ENCODE results near the gene FBXL13. TPM values are rescaled to one million over a fixed set of nuclear protein-coding genes. Genes with fewer than 3 reads are reported as not detected.

FBXL13 gene
- total and polyA plus RNA-seq, 2 experiments from 2014 or later: 0.24 to 0.43 TPM

DNA sequence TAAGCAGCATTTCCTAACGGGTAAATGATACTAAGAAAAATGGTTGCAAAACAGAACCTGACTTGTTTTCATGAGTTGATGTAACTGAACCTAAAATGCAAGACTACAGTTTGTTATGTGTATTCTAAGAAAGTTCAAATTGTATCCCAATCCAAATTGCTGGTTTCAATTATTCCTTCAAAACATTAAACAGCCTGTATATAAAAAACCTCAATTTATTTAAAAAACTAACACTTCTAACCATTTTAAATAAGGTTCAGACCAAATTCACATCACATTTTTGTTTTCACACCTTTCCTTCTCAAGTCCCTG is 80.9 kb downstream of the FBXL13 start:
- peak overlapping the region; percentile 29 for H3K27ac ChIP-seq
- H3K27me3 ChIP-seq (replicated peaks; ENCODE audit: insufficient read depth): no peaks in the 10 kb centered on the region
- H3K79me2 ChIP-seq (ENCODE audit: insufficient read depth): no peaks in the 10 kb centered on the region
- peaks cover 32% of the 10 kb centered on the region for H3F3A ChIP-seq (ENCODE audit: insufficient read depth)
- no peaks in the 10 kb centered on the region for H3K36me3 ChIP-seq (ENCODE audit: low read depth)
- no peaks in the 10 kb centered on the region for H3K9me2 ChIP-seq (ENCODE audit: insufficient read depth)
- in situ Hi-C loops (cut with MboI): no loop called here
- peak overlapping the region; percentile 26 for H3K4me2 ChIP-seq (ENCODE audit: unreplicated experiment)
- H2AFZ ChIP-seq: no peak overlapping the region
- TF ChIP-seq EZH2phosphoT487 (IDR thresholded peaks at IDR 0.05; ENCODE audit: insufficient read depth, low read depth) (no peak), EZH2 (IDR thresholded peaks at IDR 0.05; ENCODE audit: insufficient read depth, poor library complexity, severe bottlenecking) (no peak)
- H3K4me1 ChIP-seq (ENCODE audit: insufficient read depth): peaks cover 40% of the 10 kb centered on the region
- H3K9me3 ChIP-seq (ENCODE audit: low read depth): no peaks in the 10 kb centered on the region
- no peak overlapping the region for H3K9ac ChIP-seq
- no peak overlapping the region for H3K4me3 ChIP-seq
- WGBS, 2 experiments (ENCODE audit: low coverage in 1 of 2, low lambda C conversion rate in 2 of 2, missing lambda C conversion rate in 2 of 2): 10 to 11% methylated on average over 1 of the region's 1 CpG
- no peaks in the 10 kb centered on the region for H4K20me1 ChIP-seq (ENCODE audit: insufficient read depth)
- no peak for DNase-seq

DNA sequence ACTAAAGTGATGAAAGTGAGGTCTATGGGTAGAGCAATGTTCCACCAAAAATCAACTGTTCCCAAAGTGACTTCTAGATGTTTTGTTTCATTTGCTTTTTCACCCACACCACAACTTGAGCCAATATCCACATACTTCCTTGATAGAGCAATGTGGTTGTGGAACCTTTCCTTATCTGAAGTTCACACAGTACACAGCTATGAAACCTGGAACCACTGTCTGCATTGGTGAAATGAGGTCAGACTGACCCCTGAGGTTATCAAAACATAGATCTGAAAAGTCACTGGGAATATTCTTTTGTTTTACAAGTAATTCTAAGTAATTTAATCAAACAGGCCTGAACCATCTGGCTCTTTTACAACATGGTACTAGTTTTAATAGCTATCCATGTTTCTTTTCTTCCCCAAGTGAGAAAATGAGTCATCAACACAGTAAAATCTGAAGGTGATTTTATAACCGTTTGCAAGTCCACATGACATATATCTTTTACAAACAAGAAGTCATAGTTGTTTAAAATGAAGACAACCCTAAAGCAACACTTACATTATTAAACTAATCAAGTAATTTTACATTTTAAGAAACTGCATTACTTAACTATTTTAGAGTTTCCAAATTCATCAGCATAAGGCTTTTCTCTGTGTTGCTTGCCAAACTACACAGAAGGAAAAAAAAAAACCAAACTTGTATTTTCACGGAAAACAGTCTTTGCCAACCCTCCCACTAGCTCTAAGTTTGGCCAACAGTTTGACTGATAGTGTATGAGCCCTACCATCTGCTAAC is 81.5 kb downstream of the FBXL13 start:
- no peak overlapping the region for H2AFZ ChIP-seq
- no peak overlapping the region for H3K9ac ChIP-seq
- no peak for TF ChIP-seq EZH2 (IDR thresholded peaks at IDR 0.05; ENCODE audit: insufficient read depth, poor library complexity, severe bottlenecking)
- no peaks in the 10 kb centered on the region for H3K27me3 ChIP-seq (replicated peaks; ENCODE audit: insufficient read depth)
- peaks cover 32% of the 10 kb centered on the region for H3F3A ChIP-seq (ENCODE audit: insufficient read depth)
- 3 to 5% methylated on average over 2 of the region's 2 CpGs for WGBS, 2 experiments (ENCODE audit: low coverage in 1 of 2, low lambda C conversion rate in 2 of 2, missing lambda C conversion rate in 2 of 2)
- peaks cover 40% of the 10 kb centered on the region for H3K4me1 ChIP-seq (ENCODE audit: insufficient read depth)
- no peaks in the 10 kb centered on the region for H3K36me3 ChIP-seq (ENCODE audit: low read depth)
- H3K9me3 ChIP-seq (ENCODE audit: low read depth): no peaks in the 10 kb centered on the region
- no peaks in the 10 kb centered on the region for H4K20me1 ChIP-seq (ENCODE audit: insufficient read depth)
- H3K9me2 ChIP-seq (ENCODE audit: insufficient read depth): no peaks in the 10 kb centered on the region
- peak overlapping the region; percentile 29 for H3K27ac ChIP-seq
- H3K4me3 ChIP-seq: no peak overlapping the region
- DNase-seq: peak; percentile 62
- H3K4me2 ChIP-seq (ENCODE audit: unreplicated experiment): peak overlapping the region; percentile 26
- in situ Hi-C loops (cut with MboI): no loop called here
- no peaks in the 10 kb centered on the region for H3K79me2 ChIP-seq (ENCODE audit: insufficient read depth)

DNA sequence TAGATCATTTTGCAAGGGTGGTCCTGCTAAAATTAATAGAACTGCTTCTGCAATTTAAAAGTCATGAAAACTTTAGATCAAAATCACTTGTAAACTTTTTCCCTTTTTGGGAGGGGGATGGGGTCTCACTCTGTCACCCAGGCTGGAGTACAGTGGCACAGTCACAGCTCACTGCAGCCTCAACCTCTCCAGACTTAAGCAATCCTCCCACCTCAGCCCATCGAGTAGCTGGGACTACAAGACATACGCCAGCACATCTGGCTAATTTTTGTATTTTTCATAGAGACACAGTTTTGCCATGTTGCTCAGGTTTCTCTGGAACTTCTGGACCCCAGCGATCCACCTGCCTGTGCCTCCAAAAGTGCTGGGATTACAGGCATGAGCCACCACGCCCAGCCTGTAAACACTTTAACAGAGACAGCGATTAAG is 82.1 kb downstream of the FBXL13 start:
- H3K9me2 ChIP-seq (ENCODE audit: insufficient read depth): no peaks in the 10 kb centered on the region
- H3K27me3 ChIP-seq (replicated peaks; ENCODE audit: insufficient read depth): no peaks in the 10 kb centered on the region
- 80 to 82% methylated on average over 5 of the region's 5 CpGs for WGBS, 2 experiments (ENCODE audit: low coverage in 1 of 2, low lambda C conversion rate in 2 of 2, missing lambda C conversion rate in 2 of 2)

DNA sequence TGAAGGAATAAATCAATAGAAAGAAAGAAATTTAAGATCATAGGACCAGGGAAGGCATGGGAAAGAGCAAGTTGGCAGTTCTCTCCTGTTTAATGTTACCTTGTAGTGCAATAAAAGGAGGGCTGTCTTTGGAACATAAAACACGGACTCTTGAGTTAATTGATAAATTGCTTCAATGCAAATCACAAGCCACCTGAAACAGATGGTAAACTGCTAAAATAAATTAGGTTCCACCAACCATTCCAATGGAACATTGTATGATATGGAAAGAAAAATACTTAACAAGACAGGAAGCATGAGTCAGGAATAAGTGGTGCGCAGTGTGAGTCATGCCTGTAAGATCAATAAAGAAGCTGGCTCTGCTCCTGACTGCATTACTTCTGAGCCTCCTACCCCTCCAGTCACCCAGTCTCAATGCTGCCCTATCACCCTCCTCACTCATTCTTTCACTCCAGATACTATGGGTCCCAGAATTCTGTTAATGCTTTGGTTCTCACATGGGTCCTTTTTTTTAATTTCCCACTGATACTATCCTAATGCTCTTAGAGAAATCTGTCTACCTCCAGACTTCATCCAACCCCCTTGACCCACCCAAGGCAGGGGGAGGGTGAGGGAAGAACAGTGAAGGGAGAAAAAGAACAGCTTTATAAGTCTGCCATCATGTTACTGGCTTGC is 82.9 kb downstream of the FBXL13 start:
- Histone ChIP-seq H3K79me2 (ENCODE audit: insufficient read depth) (no peaks in the 10 kb centered on the region), H3K27ac (peak overlapping the region; percentile 23), H3K9me2 (ENCODE audit: insufficient read depth) (no peaks in the 10 kb centered on the region), H3K27me3 (replicated peaks; ENCODE audit: insufficient read depth) (no peaks in the 10 kb centered on the region), H3F3A (ENCODE audit: insufficient read depth) (peaks cover 32% of the 10 kb centered on the region), H3K4me2 (ENCODE audit: unreplicated experiment) (peak overlapping the region; percentile 32), H3K36me3 (ENCODE audit: low read depth) (no peaks in the 10 kb centered on the region), H3K9me3 (ENCODE audit: low read depth) (no peaks in the 10 kb centered on the region), H2AFZ (no peak overlapping the region), H3K9ac (no peak overlapping the region), H4K20me1 (ENCODE audit: insufficient read depth) (no peaks in the 10 kb centered on the region), H3K4me3 (no peak overlapping the region), H3K4me1 (ENCODE audit: insufficient read depth) (peaks cover 40% of the 10 kb centered on the region)
- DNase-seq: peak; percentile 97
- TF ChIP-seq EZH2phosphoT487 (IDR thresholded peaks at IDR 0.05; ENCODE audit: insufficient read depth, low read depth) (no peak), EZH2 (IDR thresholded peaks at IDR 0.05; ENCODE audit: insufficient read depth, poor library complexity, severe bottlenecking) (no peak)
- 17 to 21% methylated on average over 2 of the region's 2 CpGs for WGBS, 2 experiments (ENCODE audit: low coverage in 1 of 2, low lambda C conversion rate in 2 of 2, missing lambda C conversion rate in 2 of 2)
- in situ Hi-C loops (cut with MboI): no loop called here

More for the DNA sequence above, 82.1 kb downstream of the FBXL13 start:
- Histone ChIP-seq H2AFZ (no peak overlapping the region), H3K9ac (no peak overlapping the region), H3K4me1 (ENCODE audit: insufficient read depth) (peaks cover 40% of the 10 kb centered on the region), H3K4me2 (ENCODE audit: unreplicated experiment) (peak overlapping the region; percentile 26), H3K9me3 (ENCODE audit: low read depth) (no peaks in the 10 kb centered on the region), H3K27ac (peak overlapping the region; percentile 29), H3K4me3 (no peak overlapping the region), H4K20me1 (ENCODE audit: insufficient read depth) (no peaks in the 10 kb centered on the region), H3K36me3 (ENCODE audit: low read depth) (no peaks in the 10 kb centered on the region), H3F3A (ENCODE audit: insufficient read depth) (peaks cover 32% of the 10 kb centered on the region), H3K79me2 (ENCODE audit: insufficient read depth) (no peaks in the 10 kb centered on the region)
- TF ChIP-seq EZH2 (IDR thresholded peaks at IDR 0.05; ENCODE audit: insufficient read depth, poor library complexity, severe bottlenecking) (no peak), EZH2phosphoT487 (IDR thresholded peaks at IDR 0.05; ENCODE audit: insufficient read depth, low read depth) (no peak)
- in situ Hi-C loops (cut with MboI): no loop called here
- no peak for DNase-seq

Data from GM23248 (cell line).